ENCODE results near the gene ASB15. TPM values are rescaled to one million over a fixed set of nuclear protein-coding genes. Genes with fewer than 3 reads are reported as not detected.

ASB15 gene
- total and polyA plus RNA-seq, 2 of the 13 experiments (the other 11 are each of a cell fraction or from before 2014, with no cell fraction given), result not detected

DNA sequence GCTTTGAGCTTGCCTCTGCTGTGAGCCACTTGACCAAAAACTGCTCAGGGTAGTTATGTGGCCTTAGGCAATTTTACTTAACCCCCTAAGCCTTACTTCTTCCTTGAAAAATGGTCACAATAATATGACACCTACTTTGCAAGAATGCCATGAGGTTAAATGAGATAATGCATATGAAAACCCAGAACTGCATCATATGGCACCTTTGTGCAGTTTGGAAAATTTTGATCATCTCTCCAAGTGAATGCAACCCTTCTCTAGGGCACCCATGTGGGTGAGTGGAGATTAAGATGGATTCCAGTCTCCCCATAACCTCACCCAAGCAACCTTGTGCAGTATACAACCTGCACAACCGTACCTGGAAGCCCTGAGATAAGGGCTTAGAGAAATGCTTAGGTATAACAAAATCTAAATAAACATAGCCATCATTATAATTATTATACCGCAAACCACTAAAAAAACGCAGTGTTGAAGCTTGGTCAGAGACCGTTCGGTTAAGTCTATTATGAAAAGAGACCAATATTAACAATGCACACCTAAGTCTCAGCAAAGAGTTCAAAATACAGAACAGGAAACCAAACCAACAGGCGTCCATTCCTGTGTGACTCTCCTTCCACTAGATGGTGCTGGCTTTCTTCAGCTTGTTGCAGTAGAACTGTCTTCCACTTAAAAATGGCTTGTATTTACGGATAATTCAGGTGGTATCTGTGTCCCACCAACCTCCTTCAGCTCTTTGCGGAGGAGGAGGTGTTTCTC, 21.0 kb upstream of the ASB15 start (continued):
- TF ChIP-seq, protein P1, sequence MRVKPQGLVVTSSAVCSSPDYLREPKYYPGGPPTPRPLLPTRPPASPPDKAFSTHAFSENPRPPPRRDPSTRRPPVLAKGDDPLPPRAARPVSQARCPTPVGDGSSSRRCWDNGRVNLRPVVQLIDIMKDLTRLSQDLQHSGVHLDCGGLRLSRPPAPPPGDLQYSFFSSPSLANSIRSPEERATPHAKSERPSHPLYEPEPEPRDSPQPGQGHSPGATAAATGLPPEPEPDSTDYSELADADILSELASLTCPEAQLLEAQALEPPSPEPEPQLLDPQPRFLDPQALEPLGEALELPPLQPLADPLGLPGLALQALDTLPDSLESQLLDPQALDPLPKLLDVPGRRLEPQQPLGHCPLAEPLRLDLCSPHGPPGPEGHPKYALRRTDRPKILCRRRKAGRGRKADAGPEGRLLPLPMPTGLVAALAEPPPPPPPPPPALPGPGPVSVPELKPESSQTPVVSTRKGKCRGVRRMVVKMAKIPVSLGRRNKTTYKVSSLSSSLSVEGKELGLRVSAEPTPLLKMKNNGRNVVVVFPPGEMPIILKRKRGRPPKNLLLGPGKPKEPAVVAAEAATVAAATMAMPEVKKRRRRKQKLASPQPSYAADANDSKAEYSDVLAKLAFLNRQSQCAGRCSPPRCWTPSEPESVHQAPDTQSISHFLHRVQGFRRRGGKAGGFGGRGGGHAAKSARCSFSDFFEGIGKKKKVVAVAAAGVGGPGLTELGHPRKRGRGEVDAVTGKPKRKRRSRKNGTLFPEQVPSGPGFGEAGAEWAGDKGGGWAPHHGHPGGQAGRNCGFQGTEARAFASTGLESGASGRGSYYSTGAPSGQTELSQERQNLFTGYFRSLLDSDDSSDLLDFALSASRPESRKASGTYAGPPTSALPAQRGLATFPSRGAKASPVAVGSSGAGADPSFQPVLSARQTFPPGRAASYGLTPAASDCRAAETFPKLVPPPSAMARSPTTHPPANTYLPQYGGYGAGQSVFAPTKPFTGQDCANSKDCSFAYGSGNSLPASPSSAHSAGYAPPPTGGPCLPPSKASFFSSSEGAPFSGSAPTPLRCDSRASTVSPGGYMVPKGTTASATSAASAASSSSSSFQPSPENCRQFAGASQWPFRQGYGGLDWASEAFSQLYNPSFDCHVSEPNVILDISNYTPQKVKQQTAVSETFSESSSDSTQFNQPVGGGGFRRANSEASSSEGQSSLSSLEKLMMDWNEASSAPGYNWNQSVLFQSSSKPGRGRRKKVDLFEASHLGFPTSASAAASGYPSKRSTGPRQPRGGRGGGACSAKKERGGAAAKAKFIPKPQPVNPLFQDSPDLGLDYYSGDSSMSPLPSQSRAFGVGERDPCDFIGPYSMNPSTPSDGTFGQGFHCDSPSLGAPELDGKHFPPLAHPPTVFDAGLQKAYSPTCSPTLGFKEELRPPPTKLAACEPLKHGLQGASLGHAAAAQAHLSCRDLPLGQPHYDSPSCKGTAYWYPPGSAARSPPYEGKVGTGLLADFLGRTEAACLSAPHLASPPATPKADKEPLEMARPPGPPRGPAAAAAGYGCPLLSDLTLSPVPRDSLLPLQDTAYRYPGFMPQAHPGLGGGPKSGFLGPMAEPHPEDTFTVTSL (CRISPR knock-in tag; IDR thresholded peaks at IDR 0.05; ENCODE audit: borderline replicate concordance), result no peak
- TF ChIP-seq FOXJ3 (CRISPR knock-in tag; IDR thresholded peaks at IDR 0.05; ENCODE audit: borderline replicate concordance), result no peak
- TF ChIP-seq MAF1 (CRISPR knock-in tag; IDR thresholded peaks at IDR 0.05; ENCODE audit: borderline replicate concordance), result no peak
- TF ChIP-seq ZNF563 (CRISPR knock-in tag; IDR thresholded peaks at IDR 0.05), result no peak
- TF ChIP-seq RXRB (CRISPR knock-in tag; IDR thresholded peaks at IDR 0.05; ENCODE audit: borderline replicate concordance), result no peak
- no peak for TF ChIP-seq SRSF4 (IDR thresholded peaks at IDR 0.05; ENCODE audit: low read depth, low read length, poor library complexity, severe bottlenecking)
- no peak for TF ChIP-seq NFRKB (IDR thresholded peaks at IDR 0.05)
- no peak for TF ChIP-seq TSC22D2 (CRISPR knock-in tag; IDR thresholded peaks at IDR 0.05; ENCODE audit: borderline replicate concordance)
- TF ChIP-seq, protein P2, sequence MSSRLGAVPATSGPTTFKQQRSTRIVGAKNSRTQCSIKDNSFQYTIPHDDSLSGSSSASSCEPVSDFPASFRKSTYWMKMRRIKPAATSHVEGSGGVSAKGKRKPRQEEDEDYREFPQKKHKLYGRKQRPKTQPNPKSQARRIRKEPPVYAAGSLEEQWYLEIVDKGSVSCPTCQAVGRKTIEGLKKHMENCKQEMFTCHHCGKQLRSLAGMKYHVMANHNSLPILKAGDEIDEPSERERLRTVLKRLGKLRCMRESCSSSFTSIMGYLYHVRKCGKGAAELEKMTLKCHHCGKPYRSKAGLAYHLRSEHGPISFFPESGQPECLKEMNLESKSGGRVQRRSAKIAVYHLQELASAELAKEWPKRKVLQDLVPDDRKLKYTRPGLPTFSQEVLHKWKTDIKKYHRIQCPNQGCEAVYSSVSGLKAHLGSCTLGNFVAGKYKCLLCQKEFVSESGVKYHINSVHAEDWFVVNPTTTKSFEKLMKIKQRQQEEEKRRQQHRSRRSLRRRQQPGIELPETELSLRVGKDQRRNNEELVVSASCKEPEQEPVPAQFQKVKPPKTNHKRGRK (CRISPR knock-in tag; IDR thresholded peaks at IDR 0.05), result no peak
- no peak for TF ChIP-seq ZNF652 (CRISPR knock-in tag; IDR thresholded peaks at IDR 0.05; ENCODE audit: borderline replicate concordance, low read depth)
- TF ChIP-seq, protein P3, sequence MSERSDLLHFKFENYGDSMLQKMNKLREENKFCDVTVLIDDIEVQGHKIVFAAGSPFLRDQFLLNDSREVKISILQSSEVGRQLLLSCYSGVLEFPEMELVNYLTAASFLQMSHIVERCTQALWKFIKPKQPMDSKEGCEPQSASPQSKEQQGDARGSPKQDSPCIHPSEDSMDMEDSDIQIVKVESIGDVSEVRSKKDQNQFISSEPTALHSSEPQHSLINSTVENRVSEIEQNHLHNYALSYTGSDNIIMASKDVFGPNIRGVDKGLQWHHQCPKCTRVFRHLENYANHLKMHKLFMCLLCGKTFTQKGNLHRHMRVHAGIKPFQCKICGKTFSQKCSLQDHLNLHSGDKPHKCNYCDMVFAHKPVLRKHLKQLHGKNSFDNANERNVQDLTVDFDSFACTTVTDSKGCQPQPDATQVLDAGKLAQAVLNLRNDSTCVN (CRISPR knock-in tag; IDR thresholded peaks at IDR 0.05; ENCODE audit: borderline replicate concordance), result no peak
- TF ChIP-seq HMG20A (CRISPR knock-in tag; IDR thresholded peaks at IDR 0.05; ENCODE audit: borderline replicate concordance), result no peak
- TF ChIP-seq, protein P4, sequence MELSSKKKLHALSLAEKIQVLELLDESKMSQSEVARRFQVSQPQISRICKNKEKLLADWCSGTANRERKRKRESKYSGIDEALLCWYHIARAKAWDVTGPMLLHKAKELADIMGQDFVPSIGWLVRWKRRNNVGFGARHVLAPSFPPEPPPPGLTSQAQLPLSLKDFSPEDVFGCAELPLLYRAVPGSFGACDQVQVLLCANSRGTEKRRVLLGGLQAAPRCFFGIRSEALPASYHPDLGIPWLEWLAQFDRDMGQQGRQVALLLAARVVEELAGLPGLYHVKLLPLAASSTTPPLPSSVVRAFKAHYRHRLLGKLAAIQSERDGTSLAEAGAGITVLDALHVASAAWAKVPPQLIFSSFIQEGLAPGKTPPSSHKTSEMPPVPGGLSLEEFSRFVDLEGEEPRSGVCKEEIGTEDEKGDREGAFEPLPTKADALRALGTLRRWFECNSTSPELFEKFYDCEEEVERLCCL (CRISPR knock-in tag; IDR thresholded peaks at IDR 0.05; ENCODE audit: borderline replicate concordance), result no peak
- TF ChIP-seq ZNF670 (CRISPR knock-in tag; IDR thresholded peaks at IDR 0.05; ENCODE audit: borderline replicate concordance), result no peak
- TF ChIP-seq SMC3 (IDR thresholded peaks at IDR 0.05; ENCODE audit: low read length), result peak; percentile 49
- no peak for TF ChIP-seq MTF2 (CRISPR knock-in tag; IDR thresholded peaks at IDR 0.05; ENCODE audit: borderline replicate concordance)
- TF ChIP-seq ZSCAN22 (CRISPR knock-in tag; IDR thresholded peaks at IDR 0.05), result no peak
- TF ChIP-seq MED1 (CRISPR knock-in tag; IDR thresholded peaks at IDR 0.05), result no peak
- no peak for TF ChIP-seq RFX5 (IDR thresholded peaks at IDR 0.05; ENCODE audit: low read depth, low read length)
- TF ChIP-seq TBP (CRISPR knock-in tag; IDR thresholded peaks at IDR 0.05), result no peak
